Activated T-cell treated with anti-CD3 and anti-CD28 coated beads for 48 hours (primary cell): ENCODE measurements around the gene DDX60.

Experiments used
- DNase-seq: peaks from one replicate; pipeline ENCODE4 v3.0.0-alpha.2; 2020; ENCODE audit warnings: low read depth

DDX60 gene

GRCh38 chr4:168208957-168209614 lies 109.5 kb downstream of the DDX60 start:
- no peak for DNase-seq

GRCh38 chr4:168203233-168203911 lies 115.2 kb downstream of the DDX60 start:
- DNase-seq: no peak

- no peak for DNase-seq
These were observed 117.9 kb downstream of the DDX60 start for GRCh38 chr4:168200685-168201084.

- DNase-seq: no peak
These were observed 119.1 kb downstream of the DDX60 start for GRCh38 chr4:168199260-168199957.

- DNase-seq: no peak
These were observed 120.6 kb downstream of the DDX60 start for GRCh38 chr4:168197926-168198325.

GRCh38 chr4:168188754-168189153 lies 129.8 kb downstream of the DDX60 start:
- DNase-seq: no peak

- no peak for DNase-seq
These were observed 134.6 kb downstream of the DDX60 start for GRCh38 chr4:168183717-168184571.

GRCh38 chr4:168177546-168178149 lies 140.9 kb downstream of the DDX60 start:
- no peak for DNase-seq

GRCh38 chr4:168174308-168174707 lies 144.2 kb downstream of the DDX60 start:
- no peak for DNase-seq

- DNase-seq: no peak
These were observed 150.8 kb downstream of the DDX60 start for GRCh38 chr4:168167714-168168284.
